IMR-90 (cell line): ENCODE data around the gene OR4E1. TPM values are rescaled to one million over a fixed set of nuclear protein-coding genes. Genes with fewer than 3 reads are reported as not detected.

Experiments
- ATAC-seq: fragments of 200-7000 bp; cut with Tn5 transposase; 2 replicates; pipeline ENCODE4 v1.9.1; 2020; ENCODE audit warnings: low read depth, mild to moderate bottlenecking, moderate library complexity
- BruUV-seq: library from RNA; stranded (reverse); fragments of 400-500 nt; replicated peaks from 2 replicates; lab custom pipeline; 2021; lab: Mats Ljungman, UMichigan
- CTCF ChIA-PET: fragments of 300-600 bp; formaldehyde crosslinking; extraction: SDS; loops from one replicate; lab custom pipeline; 2021; ENCODE audit warnings: antibody characterized with exemption; lab: Yijun Ruan, JAX
- POLR2A ChIA-PET: fragments of 300-600 bp; sonication (Branson Sonifier 250); formaldehyde crosslinking; loops from one replicate; lab custom pipeline; 2022; ENCODE audit warnings: antibody characterized with exemption; ENCODE audit not compliant: unreplicated experiment; lab: Charles Lee
- DNase-seq: peaks from one replicate; pipeline ENCODE4 v3.0.0; 2013
- H2AFZ ChIP-seq: replicated peaks from 2 replicates; pipeline ENCODE3; 2013; ENCODE audit warnings: low read length, mild to moderate bottlenecking; ENCODE audit not compliant: poor library complexity
- H2AK5ac ChIP-seq: 2 replicates; pipeline ENCODE4 v1.6.1; 2013; ENCODE audit warnings: low read depth, low read length, inconsistent platforms
- H2AK9ac ChIP-seq: replicated peaks from 2 replicates; pipeline ENCODE3; 2013; ENCODE audit warnings: mild to moderate bottlenecking, low read depth, low read length, moderate library complexity; ENCODE audit not compliant: poor library complexity
- H2BK120ac ChIP-seq: 2 replicates; pipeline ENCODE4 v1.6.1; 2013; ENCODE audit warnings: low read depth, low read length, inconsistent platforms
- H2BK15ac ChIP-seq: 3 replicates; pipeline ENCODE4 v1.6.1; 2013; ENCODE audit warnings: low read depth, low read length, inconsistent platforms
- H2BK20ac ChIP-seq: 2 replicates; pipeline ENCODE4 v1.6.1; 2013; ENCODE audit warnings: low read depth, mild to moderate bottlenecking, inconsistent platforms, low read length, moderate library complexity
- H2BK5ac ChIP-seq: 2 replicates; pipeline ENCODE4 v1.6.1; 2013; ENCODE audit warnings: mild to moderate bottlenecking, low read depth, low read length, inconsistent platforms; ENCODE audit not compliant: poor library complexity, severe bottlenecking
- H3K14ac ChIP-seq: replicated peaks from 2 replicates; pipeline ENCODE4 v1.6.1; 2013; ENCODE audit warnings: low read depth, low read length, inconsistent platforms
- H3K18ac ChIP-seq: 2 replicates; pipeline ENCODE4 v1.6.1; 2013; ENCODE audit warnings: low read depth, low read length, control low read depth
- H3K23ac ChIP-seq: 2 replicates; pipeline ENCODE4 v1.6.1; 2013; ENCODE audit warnings: low read depth, low read length, inconsistent platforms
- H3K27ac ChIP-seq: 2 replicates; pipeline ENCODE4 v1.5.1; 2013; ENCODE audit warnings: mild to moderate bottlenecking, control low read depth, low read length; ENCODE audit not compliant: insufficient read depth
- H3K27me3 ChIP-seq: 2 replicates; pipeline ENCODE4 v1.6.1; 2013; ENCODE audit warnings: low read length; ENCODE audit not compliant: control insufficient read depth, insufficient read depth
- H3K36me3 ChIP-seq: 2 replicates; pipeline ENCODE4 v1.6.1; 2013; ENCODE audit warnings: low read length, mixed read lengths; ENCODE audit not compliant: control insufficient read depth, insufficient read depth
- H3K4ac ChIP-seq: 2 replicates; pipeline ENCODE4 v1.6.1; 2013; ENCODE audit warnings: low read depth, low read length, inconsistent platforms
- H3K4me1 ChIP-seq: 2 replicates; pipeline ENCODE4 v1.6.1; 2013; ENCODE audit warnings: low read length, mixed read lengths; ENCODE audit not compliant: control insufficient read depth, insufficient read depth
- H3K4me2 ChIP-seq: 2 replicates; pipeline ENCODE4 v1.6.1; 2013; ENCODE audit warnings: low read depth, mild to moderate bottlenecking, control low read depth, low read length, moderate library complexity
- H3K4me3 ChIP-seq: 2 replicates; pipeline ENCODE4 v1.5.1; 2013; ENCODE audit warnings: low read depth, mild to moderate bottlenecking, control low read depth, low read length, moderate library complexity; ENCODE audit not compliant: insufficient read depth
- H3K56ac ChIP-seq: 2 replicates; pipeline ENCODE4 v1.6.1; 2013; ENCODE audit warnings: low read length, inconsistent platforms; ENCODE audit not compliant: insufficient read depth; ENCODE audit errors: extremely low read depth
- H3K79me1 ChIP-seq, 2 experiments: 2 replicates each; pipeline ENCODE4 v1.6.1; 2013; ENCODE audit warnings: low read length in 2 of 2, inconsistent platforms in 1 of 2, low read depth in 1 of 2
- H3K9ac ChIP-seq: 2 replicates; pipeline ENCODE4 v1.6.1; 2013; ENCODE audit warnings: low read depth, low read length, control low read depth
- H3K9me1 ChIP-seq: 2 replicates; pipeline ENCODE4 v1.6.1; 2013; ENCODE audit warnings: low read length, inconsistent platforms; ENCODE audit not compliant: insufficient read depth
- H3K9me3 ChIP-seq: 2 replicates; pipeline ENCODE4 v1.6.1; 2013; ENCODE audit warnings: low read length; ENCODE audit not compliant: control insufficient read depth, insufficient read depth
- H4K20me1 ChIP-seq: 2 replicates; pipeline ENCODE4 v1.6.1; 2013; ENCODE audit warnings: low read length, inconsistent platforms; ENCODE audit not compliant: insufficient read depth
- H4K5ac ChIP-seq: 2 replicates; pipeline ENCODE4 v1.6.1; 2013; ENCODE audit warnings: mild to moderate bottlenecking, low read depth, low read length, control low read depth
- H4K8ac ChIP-seq, 2 experiments: 2 replicates each; pipeline ENCODE4 v1.6.1; 2013; ENCODE audit warnings: low read depth in 2 of 2, low read length in 2 of 2, control low read depth in 1 of 2, inconsistent platforms in 1 of 2
- H4K91ac ChIP-seq: 2 replicates; pipeline ENCODE4 v1.6.1; 2013; ENCODE audit warnings: low read depth, low read length, inconsistent platforms; ENCODE audit not compliant: insufficient read depth
- FOS ChIP-seq: fragments of 150-350 bp; IDR thresholded peaks from 2 replicates; pipeline ENCODE4 v1.6.1; 2016; ENCODE audit warnings: low read depth, low read length
- WGBS, 2 experiments: methylation state at CpG; one replicate each; pipeline versions ENCODE4 v1.1.5 to v1.1.7; 2013; ENCODE audit warnings: missing lambda C conversion rate in 2 of 2; ENCODE audit not compliant: insufficient read length in 1 of 2; ENCODE audit errors: extremely low coverage in 2 of 2; 5-methylcytosine and 5-hydroxymethylcytosine counted together
- dilution Hi-C: fragments of 300-500 bp; cut with HindIII; formaldehyde crosslinking; loops from one replicate; pipeline ENCODE4 v1.14.3; 2018; ENCODE audit warnings: low sequenced_read_pairs; ENCODE audit not compliant: unreplicated experiment
- in situ Hi-C: fragments of 300-500 bp; cut with MboI; formaldehyde crosslinking; loops from 3 replicates; pipeline ENCODE4 v1.14.3; 2019; ENCODE audit warnings: low sequenced_read_pairs, inconsistent platforms, mixed read lengths
- intact Hi-C: fragments of 100-400 bp; cut with micrococcal nuclease; formaldehyde crosslinking; loops from 2 replicates; pipeline ENCODE4 v1.10.0; 2022
- polyA plus RNA-seq, 3 experiments: library from polyadenylated mRNA; depleted of rRNA; stranded (reverse); fragments of >200 nt; gene quantifications; 2 replicates each; pipeline ENCODE4 v1.2.3, GENCODE V29; 2012; ENCODE audit warnings: low replicate concordance in 1 of 3
- total RNA-seq: library from RNA; depleted of rRNA; stranded (reverse); fragments of >200 nt; gene quantifications from 2 replicates; pipeline ENCODE4 v1.2.3, GENCODE V29; 2012
- TF ChIP-seq, protein P1 (sequence below): conservative IDR thresholded peaks from 2 replicates; pipeline ENCODE4 v1.5.1; 2012; ENCODE audit warnings: mild to moderate bottlenecking, low read depth, low read length, improper control_type of control experiment

OR4E1 gene
- total and polyA plus RNA-seq, 2 of the 4 experiments (the other 2 are of a cell fraction), result not detected

DNA sequence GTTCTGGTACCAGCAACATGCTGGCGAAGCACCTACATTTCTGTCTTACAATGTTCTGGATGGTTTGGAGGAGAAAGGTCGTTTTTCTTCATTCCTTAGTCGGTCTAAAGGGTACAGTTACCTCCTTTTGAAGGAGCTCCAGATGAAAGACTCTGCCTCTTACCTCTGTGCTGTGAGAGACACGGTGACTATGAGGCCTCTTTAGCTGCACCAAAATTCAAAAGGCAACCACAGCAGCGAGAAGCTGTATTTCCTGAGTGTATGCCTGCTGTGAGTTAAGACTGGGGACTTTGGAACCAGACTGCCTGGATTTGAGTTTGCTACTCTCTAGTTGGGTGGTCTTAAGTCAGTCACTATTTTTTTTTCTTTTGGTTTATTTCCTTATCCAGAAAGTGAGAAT, 30.2 kb downstream of the OR4E1 start:
- Histone ChIP-seq H3K4ac (no peak overlapping the region), H2BK20ac (no peak overlapping the region), H3K27me3 (peaks cover 1% of the 10 kb centered on the region; the same call in 1 of the 2 replicates), H3K4me1 (no peaks in the 10 kb centered on the region), H4K8ac (no peak overlapping the region), H4K20me1 (no peaks in the 10 kb centered on the region), H3K9me1 (no peaks in the 10 kb centered on the region), H3K9me3 (no peaks in the 10 kb centered on the region), H3K18ac (no peak overlapping the region), H2BK5ac (no peak overlapping the region), H2AK9ac (no peak overlapping the region), H4K91ac (no peak overlapping the region), H3K27ac (no peak overlapping the region), H3K4me2 (no peak overlapping the region), H3K23ac (no peak overlapping the region), H4K5ac (no peak overlapping the region), H3K9ac (no peak overlapping the region), H3K56ac (no peak overlapping the region), H2AFZ (no peak overlapping the region), H3K36me3 (no peaks in the 10 kb centered on the region), H2BK120ac (no peak overlapping the region), H3K14ac (no peak overlapping the region), H3K79me1 (no peaks in the 10 kb centered on the region), H2BK15ac (no peak overlapping the region), H3K4me3 (no peak overlapping the region), H2AK5ac (no peak overlapping the region)
- DNase-seq, result no peak
- in situ Hi-C loops (no loop called here), intact Hi-C loops (no loop called here), dilution Hi-C loops (no loop called here)
- ATAC-seq, result no peak
- WGBS, 2 experiments, result no CpG with 5 or more reads among the region's 5 CpGs
- BruUV-seq, result no TSS peak
- POLR2A ChIA-PET, result no interaction called here
- CTCF ChIA-PET, result no interaction called here
- no peak for TF ChIP-seq FOS
- TF ChIP-seq, protein P1, sequence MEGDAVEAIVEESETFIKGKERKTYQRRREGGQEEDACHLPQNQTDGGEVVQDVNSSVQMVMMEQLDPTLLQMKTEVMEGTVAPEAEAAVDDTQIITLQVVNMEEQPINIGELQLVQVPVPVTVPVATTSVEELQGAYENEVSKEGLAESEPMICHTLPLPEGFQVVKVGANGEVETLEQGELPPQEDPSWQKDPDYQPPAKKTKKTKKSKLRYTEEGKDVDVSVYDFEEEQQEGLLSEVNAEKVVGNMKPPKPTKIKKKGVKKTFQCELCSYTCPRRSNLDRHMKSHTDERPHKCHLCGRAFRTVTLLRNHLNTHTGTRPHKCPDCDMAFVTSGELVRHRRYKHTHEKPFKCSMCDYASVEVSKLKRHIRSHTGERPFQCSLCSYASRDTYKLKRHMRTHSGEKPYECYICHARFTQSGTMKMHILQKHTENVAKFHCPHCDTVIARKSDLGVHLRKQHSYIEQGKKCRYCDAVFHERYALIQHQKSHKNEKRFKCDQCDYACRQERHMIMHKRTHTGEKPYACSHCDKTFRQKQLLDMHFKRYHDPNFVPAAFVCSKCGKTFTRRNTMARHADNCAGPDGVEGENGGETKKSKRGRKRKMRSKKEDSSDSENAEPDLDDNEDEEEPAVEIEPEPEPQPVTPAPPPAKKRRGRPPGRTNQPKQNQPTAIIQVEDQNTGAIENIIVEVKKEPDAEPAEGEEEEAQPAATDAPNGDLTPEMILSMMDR, result no peak
